HCT116 (cell line): ENCODE measurements around the gene GPX3. TPM values are rescaled to one million over a fixed set of nuclear protein-coding genes. Genes with fewer than 3 reads are reported as not detected.

Experiments used
- ATAC-seq: fragments of 200-7000 bp; cut with Tn5 transposase; 2 replicates; pipeline ENCODE4 v1.9.1; 2020; ENCODE audit warnings: mild to moderate bottlenecking, moderate library complexity
- BruUV-seq: library from RNA; stranded (reverse); fragments of 400-500 nt; replicated peaks from 2 replicates; lab custom pipeline; 2021; lab: Mats Ljungman, UMichigan
- CTCF ChIA-PET: fragments of 300-600 bp; sonication (Branson Sonifier 250); formaldehyde crosslinking; loops from one replicate; lab custom pipeline; 2021; ENCODE audit warnings: antibody characterized with exemption; lab: Charles Lee
- POLR2A ChIA-PET: fragments of 300-600, 350-600 bp; sonication (Branson Sonifier 250); formaldehyde crosslinking; loops from one replicate; lab custom pipeline; 2021; ENCODE audit warnings: antibody characterized with exemption; lab: Charles Lee
- RAD21 ChIA-PET, 2 experiments: fragments of 300-600 bp; sonication (Branson Sonifier 250); formaldehyde crosslinking; loops; one replicate each; lab custom pipeline; 2023; ENCODE audit warnings: low total read pairs in 2 of 2; ENCODE audit not compliant: uncharacterized antibody in 2 of 2, unreplicated experiment in 2 of 2, low non-redundant PET in 1 of 2; lab: Charles Lee
- DNase-seq: peaks from one replicate; pipeline ENCODE4 v3.0.0-alpha.2; 2010; ENCODE audit warnings: low read depth, low spot score
- H2AFZ ChIP-seq: fragments of 200-600 bp; shearing (Covaris generic), sonication (generic); 2 replicates; pipeline ENCODE4 v1.6.1; 2017; ENCODE audit warnings: low read depth, mixed run types, mixed read lengths, antibody characterized with exemption, low read length; ENCODE audit not compliant: poor library complexity, severe bottlenecking
- H3K27ac ChIP-seq: 2 replicates; pipeline ENCODE4 v1.5.1; 2012; ENCODE audit warnings: low read depth, low read length
- H3K27me3 ChIP-seq: fragments of 200-600 bp; sonication (generic); 2 replicates; pipeline ENCODE4 v1.6.1; 2016; ENCODE audit warnings: mixed run types, low read length, mixed read lengths; ENCODE audit not compliant: insufficient read depth
- H3K36me3 ChIP-seq, 2 experiments: fragments of 200-500 bp in 1 of 2; fragments of 200-600 bp in 1 of 2; sonication (Bioruptor generic) in 1 of 2; sonication (generic) in 1 of 2; 2 replicates each; pipeline versions ENCODE4 v1.5.1 to v1.6.1; 2014 to 2016; ENCODE audit warnings: low read length in 2 of 2, inconsistent platforms in 1 of 2, mixed read lengths in 1 of 2, mixed run types in 1 of 2; ENCODE audit not compliant: insufficient read depth in 2 of 2, control insufficient read depth in 1 of 2
- H3K4me1 ChIP-seq, 2 experiments: fragments of 200-600 bp in 1 of 2; sonication (generic) in 1 of 2; 2 replicates each; pipeline versions ENCODE4 v1.5.1 to v1.6.1; 2012 to 2017; ENCODE audit warnings: low read length in 2 of 2, inconsistent platforms in 1 of 2, mild to moderate bottlenecking in 1 of 2, mixed read lengths in 1 of 2, mixed run types in 1 of 2, moderate library complexity in 1 of 2; ENCODE audit not compliant: insufficient read depth in 2 of 2, control insufficient read depth in 1 of 2
- H3K4me2 ChIP-seq: fragments of 200-600 bp; sonication (generic); 2 replicates; pipeline ENCODE4 v1.6.1; 2017; ENCODE audit warnings: mixed run types, low read length, mixed read lengths
- H3K4me3 ChIP-seq, 2 experiments: fragments of 200-600 bp in 1 of 2; sonication (generic) in 1 of 2; replicated peaks in 1 of 2; 2 replicates each; pipeline ENCODE4 v1.5.1; 2011 to 2016; ENCODE audit warnings: low read length in 2 of 2, control low read depth in 1 of 2, low read depth in 1 of 2, mild to moderate bottlenecking in 1 of 2, mixed read lengths in 1 of 2, mixed run types in 1 of 2
- H3K79me2 ChIP-seq: fragments of 200-600 bp; sonication (generic); 2 replicates; pipeline ENCODE4 v1.6.1; 2017; ENCODE audit warnings: mild to moderate bottlenecking, mixed run types, low read length, moderate library complexity, mixed read lengths; ENCODE audit not compliant: insufficient read depth
- H3K9ac ChIP-seq: fragments of 200-600 bp; sonication (generic); 2 replicates; pipeline ENCODE4 v1.6.1; 2016; ENCODE audit warnings: low read length, mixed read lengths
- H3K9me2 ChIP-seq: fragments of 200-600 bp; sonication (generic), shearing (Covaris generic); 2 replicates; pipeline ENCODE4 v1.6.1; 2017; ENCODE audit warnings: mixed run types, mild to moderate bottlenecking, moderate library complexity; ENCODE audit not compliant: insufficient read depth
- H3K9me3 ChIP-seq, 2 experiments: fragments of 200-500 bp in 1 of 2; fragments of 200-600 bp in 1 of 2; sonication (Bioruptor generic) in 1 of 2; sonication (generic) in 1 of 2; 2 replicates each; pipeline ENCODE4 v1.6.1; 2014 to 2017; ENCODE audit warnings: low read length in 2 of 2, mixed read lengths in 2 of 2, inconsistent platforms in 1 of 2, low read depth in 1 of 2, mild to moderate bottlenecking in 1 of 2, mixed run types in 1 of 2, moderate library complexity in 1 of 2; ENCODE audit not compliant: control insufficient read depth in 1 of 2, insufficient read depth in 1 of 2
- H4K20me1 ChIP-seq: fragments of 200-600 bp; sonication (generic), shearing (Covaris generic); 2 replicates; pipeline ENCODE4 v1.6.1; 2017; ENCODE audit warnings: mixed run types, mild to moderate bottlenecking, moderate library complexity; ENCODE audit not compliant: insufficient read depth
- CBX3 ChIP-seq: IDR thresholded peaks from 2 replicates; pipeline ENCODE4 v1.6.1; 2012; ENCODE audit warnings: low read depth
- CEBPB ChIP-seq: IDR thresholded peaks from 2 replicates; pipeline ENCODE4 v1.6.1; 2012; ENCODE audit warnings: low read depth
- EGR1 ChIP-seq: IDR thresholded peaks from 2 replicates; pipeline ENCODE4 v1.6.1; 2012; ENCODE audit warnings: low read depth
- ELF1 ChIP-seq: IDR thresholded peaks from 2 replicates; pipeline ENCODE4 v1.6.1; 2012; ENCODE audit warnings: low read depth, borderline replicate concordance
- EZH2 ChIP-seq: fragments of 200-600 bp; sonication (generic); IDR thresholded peaks from 2 replicates; pipeline ENCODE4 v1.6.1; 2017; ENCODE audit warnings: antibody characterized with exemption, mixed run types
- EZH2phosphoT487 ChIP-seq: fragments of 200-600 bp; IDR thresholded peaks from 2 replicates; pipeline ENCODE4 v1.6.1; 2018; ENCODE audit warnings: antibody characterized with exemption, borderline replicate concordance
- FOSL1 ChIP-seq: IDR thresholded peaks from 2 replicates; pipeline ENCODE4 v1.6.1; 2012; ENCODE audit warnings: low read depth
- JUND ChIP-seq: IDR thresholded peaks from 2 replicates; pipeline ENCODE4 v1.6.1; 2012
- POLR2A ChIP-seq: IDR thresholded peaks from 2 replicates; pipeline ENCODE4 v1.7.0; 2011; ENCODE audit warnings: borderline replicate concordance; ENCODE audit not compliant: insufficient read depth, insufficient read length; ENCODE audit errors: extremely low read depth
- POLR2AphosphoS5 ChIP-seq: IDR thresholded peaks from 2 replicates; pipeline ENCODE4 v1.6.1; 2011; ENCODE audit warnings: mild to moderate bottlenecking, low read depth, low read length, moderate library complexity
- RAD21 ChIP-seq: IDR thresholded peaks from 2 replicates; pipeline ENCODE4 v1.6.1; 2012; ENCODE audit warnings: low read depth, mild to moderate bottlenecking
- SP1 ChIP-seq: IDR thresholded peaks from 2 replicates; pipeline ENCODE4 v1.6.1; 2012; ENCODE audit warnings: low read depth
- SRF ChIP-seq: IDR thresholded peaks from 2 replicates; pipeline ENCODE4 v1.6.1; 2012; ENCODE audit warnings: low read depth
- TCF7L2 ChIP-seq: IDR thresholded peaks from 2 replicates; pipeline ENCODE4 v1.7.0; 2011; ENCODE audit warnings: borderline replicate concordance, inconsistent platforms; ENCODE audit not compliant: insufficient read depth, insufficient read length; ENCODE audit errors: extremely low read depth
- ZFX ChIP-seq: fragments of 450-650 bp; IDR thresholded peaks from 2 replicates; pipeline ENCODE4 v1.6.1; 2017
- ZNF274 ChIP-seq: fragments of 200-500 bp; sonication (Bioruptor generic); IDR thresholded peaks from 2 replicates; pipeline ENCODE4 v1.6.1; 2014; ENCODE audit warnings: mild to moderate bottlenecking, low read depth, low read length, inconsistent platforms
- intact Hi-C: fragments of 100-400 bp; cut with micrococcal nuclease; formaldehyde crosslinking; loops from 2 replicates; pipeline ENCODE4 v1.10.0; 2022
- total RNA-seq: library from RNA; stranded (reverse); gene quantifications from one replicate; pipeline ENCODE4 v1.2.1, GENCODE V29; 2021; ENCODE audit not compliant: unreplicated experiment
- TF ChIP-seq, protein P1 (sequence below): IDR thresholded peaks from 2 replicates; pipeline ENCODE4 v1.6.1; 2012
- TF ChIP-seq, protein P2 (sequence below): IDR thresholded peaks from 2 replicates; pipeline ENCODE4 v1.6.1; 2012; ENCODE audit warnings: low read depth
- TF ChIP-seq, protein P3 (sequence below): IDR thresholded peaks from 2 replicates; pipeline ENCODE4 v1.6.1; 2012
- TF ChIP-seq, protein P4 (sequence below): IDR thresholded peaks from 2 replicates; pipeline ENCODE4 v1.6.1; 2011; ENCODE audit warnings: mild to moderate bottlenecking, low read length, moderate library complexity; ENCODE audit not compliant: insufficient replicate concordance; ENCODE audit errors: extremely low read depth

Gene GPX3
- total RNA-seq, 1 experiment from 2014 or later: 0.96 TPM

DNA sequence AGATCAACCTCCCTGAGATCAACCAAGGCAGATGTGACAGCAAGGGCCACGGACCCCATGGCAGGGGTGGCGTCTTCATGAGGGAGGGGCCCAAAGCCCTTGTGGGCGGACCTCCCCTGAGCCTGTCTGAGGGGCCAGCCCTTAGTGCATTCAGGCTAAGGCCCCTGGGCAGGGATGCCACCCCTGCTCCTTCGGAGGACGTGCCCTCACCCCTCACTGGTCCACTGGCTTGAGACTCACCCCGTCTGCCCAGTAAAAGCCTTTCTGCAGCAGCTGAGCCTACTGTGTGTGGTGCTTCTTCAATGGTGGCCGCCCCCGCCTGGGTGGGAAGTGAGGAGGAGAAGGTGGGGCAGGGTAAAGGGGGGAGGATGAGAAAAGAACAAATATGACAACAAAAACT lies 8.3 kb downstream of the GPX3 start:
- ChIA-PET RAD21 (no interaction called here), POLR2A (no interaction called here), CTCF (no interaction called here)
- ATAC-seq (no peak), DNase-seq (no peak)
- Histone ChIP-seq H3K27ac (no peak overlapping the region), H3K9ac (no peak overlapping the region), H3K79me2 (no peaks in the 10 kb centered on the region), H2AFZ (no peak overlapping the region), H3K4me3 (no peak overlapping the region), H3K9me2 (no peaks in the 10 kb centered on the region), H4K20me1 (no peaks in the 10 kb centered on the region), H3K36me3 (0 out of 4 replicates have a peak, but pooled peaks cover 4 to 6% of the 10 kb centered on the region in 2 experiments), H3K27me3 (no peaks in the 10 kb centered on the region), H3K4me1 (no peaks in the 10 kb centered on the region), H3K9me3 (no peaks in the 10 kb centered on the region), H3K4me2 (no peak overlapping the region)
- intact Hi-C loops: no loop called here
- BruUV-seq: no TSS peak
- TF ChIP-seq ZFX (no peak), FOSL1 (no peak), ZNF274 (no peak), EZH2phosphoT487 (no peak), CBX3 (no peak), EGR1 (no peak), RAD21 (no peak), ELF1 (no peak), CEBPB (no peak), SRF (no peak), EZH2 (no peak), TCF7L2 (no peak), POLR2AphosphoS5 (no peak), JUND (no peak), SP1 (no peak), POLR2A (no peak)
- TF ChIP-seq, protein P1, sequence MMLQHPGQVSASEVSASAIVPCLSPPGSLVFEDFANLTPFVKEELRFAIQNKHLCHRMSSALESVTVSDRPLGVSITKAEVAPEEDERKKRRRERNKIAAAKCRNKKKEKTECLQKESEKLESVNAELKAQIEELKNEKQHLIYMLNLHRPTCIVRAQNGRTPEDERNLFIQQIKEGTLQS: no peak
- TF ChIP-seq, protein P2, sequence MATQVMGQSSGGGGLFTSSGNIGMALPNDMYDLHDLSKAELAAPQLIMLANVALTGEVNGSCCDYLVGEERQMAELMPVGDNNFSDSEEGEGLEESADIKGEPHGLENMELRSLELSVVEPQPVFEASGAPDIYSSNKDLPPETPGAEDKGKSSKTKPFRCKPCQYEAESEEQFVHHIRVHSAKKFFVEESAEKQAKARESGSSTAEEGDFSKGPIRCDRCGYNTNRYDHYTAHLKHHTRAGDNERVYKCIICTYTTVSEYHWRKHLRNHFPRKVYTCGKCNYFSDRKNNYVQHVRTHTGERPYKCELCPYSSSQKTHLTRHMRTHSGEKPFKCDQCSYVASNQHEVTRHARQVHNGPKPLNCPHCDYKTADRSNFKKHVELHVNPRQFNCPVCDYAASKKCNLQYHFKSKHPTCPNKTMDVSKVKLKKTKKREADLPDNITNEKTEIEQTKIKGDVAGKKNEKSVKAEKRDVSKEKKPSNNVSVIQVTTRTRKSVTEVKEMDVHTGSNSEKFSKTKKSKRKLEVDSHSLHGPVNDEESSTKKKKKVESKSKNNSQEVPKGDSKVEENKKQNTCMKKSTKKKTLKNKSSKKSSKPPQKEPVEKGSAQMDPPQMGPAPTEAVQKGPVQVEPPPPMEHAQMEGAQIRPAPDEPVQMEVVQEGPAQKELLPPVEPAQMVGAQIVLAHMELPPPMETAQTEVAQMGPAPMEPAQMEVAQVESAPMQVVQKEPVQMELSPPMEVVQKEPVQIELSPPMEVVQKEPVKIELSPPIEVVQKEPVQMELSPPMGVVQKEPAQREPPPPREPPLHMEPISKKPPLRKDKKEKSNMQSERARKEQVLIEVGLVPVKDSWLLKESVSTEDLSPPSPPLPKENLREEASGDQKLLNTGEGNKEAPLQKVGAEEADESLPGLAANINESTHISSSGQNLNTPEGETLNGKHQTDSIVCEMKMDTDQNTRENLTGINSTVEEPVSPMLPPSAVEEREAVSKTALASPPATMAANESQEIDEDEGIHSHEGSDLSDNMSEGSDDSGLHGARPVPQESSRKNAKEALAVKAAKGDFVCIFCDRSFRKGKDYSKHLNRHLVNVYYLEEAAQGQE: no peak
- TF ChIP-seq, protein P3, sequence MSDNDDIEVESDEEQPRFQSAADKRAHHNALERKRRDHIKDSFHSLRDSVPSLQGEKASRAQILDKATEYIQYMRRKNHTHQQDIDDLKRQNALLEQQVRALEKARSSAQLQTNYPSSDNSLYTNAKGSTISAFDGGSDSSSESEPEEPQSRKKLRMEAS: no peak
- TF ChIP-seq, protein P4, sequence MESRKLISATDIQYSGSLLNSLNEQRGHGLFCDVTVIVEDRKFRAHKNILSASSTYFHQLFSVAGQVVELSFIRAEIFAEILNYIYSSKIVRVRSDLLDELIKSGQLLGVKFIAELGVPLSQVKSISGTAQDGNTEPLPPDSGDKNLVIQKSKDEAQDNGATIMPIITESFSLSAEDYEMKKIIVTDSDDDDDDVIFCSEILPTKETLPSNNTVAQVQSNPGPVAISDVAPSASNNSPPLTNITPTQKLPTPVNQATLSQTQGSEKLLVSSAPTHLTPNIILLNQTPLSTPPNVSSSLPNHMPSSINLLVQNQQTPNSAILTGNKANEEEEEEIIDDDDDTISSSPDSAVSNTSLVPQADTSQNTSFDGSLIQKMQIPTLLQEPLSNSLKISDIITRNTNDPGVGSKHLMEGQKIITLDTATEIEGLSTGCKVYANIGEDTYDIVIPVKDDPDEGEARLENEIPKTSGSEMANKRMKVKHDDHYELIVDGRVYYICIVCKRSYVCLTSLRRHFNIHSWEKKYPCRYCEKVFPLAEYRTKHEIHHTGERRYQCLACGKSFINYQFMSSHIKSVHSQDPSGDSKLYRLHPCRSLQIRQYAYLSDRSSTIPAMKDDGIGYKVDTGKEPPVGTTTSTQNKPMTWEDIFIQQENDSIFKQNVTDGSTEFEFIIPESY: no peak
